H1 (cell line): ENCODE data around the gene ADA. TPM values are rescaled to one million over a fixed set of nuclear protein-coding genes. Genes with fewer than 3 reads are reported as not detected.

ENCODE experiments used
- CTCF ChIA-PET: fragments of 300-600 bp; sonication (Branson Sonifier 250); formaldehyde crosslinking; loops from one replicate; lab custom pipeline; 2021; ENCODE audit not compliant: partially characterized antibody; lab: Charles Lee
- POLR2A ChIA-PET: fragments of 300-600 bp; sonication (Branson Sonifier 250); formaldehyde crosslinking; loops from one replicate; lab custom pipeline; 2021; ENCODE audit warnings: inconsistent platforms; ENCODE audit not compliant: partially characterized antibody; lab: Charles Lee
- DNase-seq, 2 experiments: peaks; one replicate each; pipeline versions ENCODE4 v3.0.0 to v3.0.0-alpha.2; 2010 to 2022; ENCODE audit warnings: low spot score in 2 of 2, low read depth in 1 of 2, mixed read lengths in 1 of 2
- FAIRE-seq: peaks from 2 replicates; lab custom pipeline; 2011; peaks lifted over from hg19 to GRCh38; lab: Jason Lieb, UNC
- H2AFZ ChIP-seq: 2 replicates; pipeline ENCODE4 v1.8.1; 2012; ENCODE audit warnings: low read length, inconsistent platforms
- H2AK5ac ChIP-seq: 2 replicates; pipeline ENCODE4 v1.6.1; 2013; ENCODE audit warnings: low read depth, low read length
- H2BK120ac ChIP-seq: replicated peaks from 2 replicates; pipeline ENCODE3; 2013; ENCODE audit warnings: low read depth, low read length, inconsistent platforms
- H2BK12ac ChIP-seq: 2 replicates; pipeline ENCODE4 v1.6.1; 2013; ENCODE audit warnings: low read depth, low read length
- H2BK15ac ChIP-seq: 2 replicates; pipeline ENCODE4 v1.6.1; 2013; ENCODE audit warnings: low read length
- H2BK20ac ChIP-seq: 2 replicates; pipeline ENCODE4 v1.6.1; 2013; ENCODE audit warnings: low read length
- H2BK5ac ChIP-seq: 2 replicates; pipeline ENCODE4 v1.6.1; 2013; ENCODE audit warnings: low read depth, low read length
- H3K14ac ChIP-seq: 2 replicates; pipeline ENCODE4 v1.6.1; 2013; ENCODE audit warnings: inconsistent platforms; ENCODE audit not compliant: insufficient read length
- H3K18ac ChIP-seq: 2 replicates; pipeline ENCODE4 v1.6.1; 2013; ENCODE audit warnings: low read length; ENCODE audit errors: extremely low read depth
- H3K23ac ChIP-seq: 2 replicates; pipeline ENCODE4 v1.6.1; 2013; ENCODE audit warnings: inconsistent platforms; ENCODE audit not compliant: insufficient read length
- H3K23me2 ChIP-seq: 2 replicates; pipeline ENCODE4 v1.6.1; 2013; ENCODE audit warnings: low read depth, low read length
- H3K27ac ChIP-seq: 2 replicates; pipeline ENCODE4 v1.6.1; 2011; ENCODE audit warnings: low read depth, low read length, inconsistent platforms
- H3K27me3 ChIP-seq, 4 experiments: replicated peaks in 1 of 4; 1 replicate in 1 of 4; 2 replicates in 3 of 4; pipeline versions ENCODE4 v1.6.1 to v1.8.1; 2011 to 2013; ENCODE audit warnings: low read length in 3 of 4, mild to moderate bottlenecking in 3 of 4, inconsistent platforms in 2 of 4, mixed read lengths in 2 of 4, moderate library complexity in 1 of 4; ENCODE audit not compliant: control insufficient read depth in 3 of 4, insufficient read depth in 3 of 4; ENCODE audit errors: extremely low read depth in 1 of 4
- H3K36me3 ChIP-seq, 4 experiments: 2 replicates each; pipeline versions ENCODE4 v1.6.1 to v1.8.1; 2011 to 2013; ENCODE audit warnings: mild to moderate bottlenecking in 4 of 4, low read length in 3 of 4, moderate library complexity in 2 of 4, control low read depth in 1 of 4, inconsistent platforms in 1 of 4; ENCODE audit not compliant: insufficient read depth in 4 of 4, control insufficient read depth in 2 of 4
- H3K4ac ChIP-seq: replicated peaks from 2 replicates; pipeline ENCODE3; 2013; ENCODE audit warnings: low read length, low read depth, mixed read lengths, inconsistent platforms; ENCODE audit not compliant: insufficient read length
- H3K4me1 ChIP-seq, 4 experiments: replicated peaks in 1 of 4; 1 replicate in 1 of 4; 2 replicates in 3 of 4; pipeline versions ENCODE4 v1.6.1 to v1.8.1; 2011 to 2013; ENCODE audit warnings: low read length in 3 of 4, inconsistent platforms in 2 of 4, mixed read lengths in 1 of 4; ENCODE audit not compliant: insufficient read depth in 4 of 4, control insufficient read depth in 3 of 4
- H3K4me2 ChIP-seq, 2 experiments: 2 replicates each; pipeline versions ENCODE4 v1.6.1 to v1.8.1; 2011 to 2013; ENCODE audit warnings: low read depth in 2 of 2, low read length in 2 of 2, control low read depth in 1 of 2, inconsistent platforms in 1 of 2, mild to moderate bottlenecking in 1 of 2; ENCODE audit not compliant: insufficient read depth in 1 of 2
- H3K4me3 ChIP-seq, 4 experiments: fragments of 200-600, 300-600 bp in 1 of 4; sonication (generic), shearing (Covaris generic), sonication (Bioruptor Twin) in 1 of 4; 2 replicates each; pipeline versions ENCODE4 v1.5.1 to v1.8.1; 2011 to 2016; ENCODE audit warnings: low read length in 4 of 4, low read depth in 3 of 4, control low read depth in 2 of 4, inconsistent platforms in 2 of 4, mild to moderate bottlenecking in 2 of 4, mixed read lengths in 1 of 4, moderate library complexity in 1 of 4; ENCODE audit not compliant: insufficient read depth in 2 of 4; ENCODE audit errors: extremely low read depth in 1 of 4
- H3K56ac ChIP-seq: replicated peaks from 2 replicates; pipeline ENCODE3; 2013; ENCODE audit warnings: low read depth, mild to moderate bottlenecking, mixed read lengths, low read length, inconsistent platforms; ENCODE audit not compliant: insufficient read length
- H3K79me1 ChIP-seq: 2 replicates; pipeline ENCODE4 v1.6.1; 2013; ENCODE audit warnings: low read depth, low read length, control low read depth
- H3K79me2 ChIP-seq, 2 experiments: 2 replicates each; pipeline versions ENCODE4 v1.6.1 to v1.8.1; 2012 to 2013; ENCODE audit warnings: low read length in 2 of 2, mild to moderate bottlenecking in 2 of 2, inconsistent platforms in 1 of 2; ENCODE audit not compliant: insufficient read depth in 2 of 2, control insufficient read depth in 1 of 2
- H3K9ac ChIP-seq, 4 experiments: replicated peaks in 1 of 4; 1 replicate in 1 of 4; 2 replicates in 3 of 4; pipeline versions ENCODE4 v1.6.1 to v1.8.1; 2011 to 2013; ENCODE audit warnings: low read depth in 3 of 4, low read length in 3 of 4, control low read depth in 2 of 4, mild to moderate bottlenecking in 2 of 4, moderate library complexity in 2 of 4, inconsistent platforms in 1 of 4; ENCODE audit errors: extremely low read depth in 1 of 4
- H3K9me3 ChIP-seq, 2 experiments: 2 replicates each; pipeline versions ENCODE4 v1.6.1 to v1.8.1; 2012 to 2013; ENCODE audit warnings: mild to moderate bottlenecking in 2 of 2, moderate library complexity in 2 of 2, control low read depth in 1 of 2, inconsistent platforms in 1 of 2, low read depth in 1 of 2, low read length in 1 of 2, mixed read lengths in 1 of 2; ENCODE audit not compliant: insufficient read depth in 2 of 2
- H4K20me1 ChIP-seq, 2 experiments: replicated peaks in 1 of 2; 2 replicates each; pipeline versions ENCODE3 to v1.8.1; 2011 to 2013; ENCODE audit warnings: inconsistent platforms in 2 of 2, low read length in 2 of 2, mild to moderate bottlenecking in 1 of 2; ENCODE audit not compliant: insufficient read depth in 2 of 2, control insufficient read depth in 1 of 2
- H4K5ac ChIP-seq: 2 replicates; pipeline ENCODE4 v1.6.1; 2013; ENCODE audit warnings: low read length, low read depth, mixed read lengths, inconsistent platforms; ENCODE audit not compliant: insufficient read length
- H4K8ac ChIP-seq: 2 replicates; pipeline ENCODE4 v1.8.0; 2013; ENCODE audit warnings: mild to moderate bottlenecking, moderate library complexity, low read length, inconsistent platforms; ENCODE audit not compliant: insufficient read depth; ENCODE audit errors: extremely low read depth
- H4K91ac ChIP-seq: replicated peaks from 2 replicates; pipeline ENCODE3; 2013; ENCODE audit warnings: low read length, mixed read lengths, inconsistent platforms; ENCODE audit not compliant: insufficient read length
- BCL11A ChIP-seq, 2 experiments: IDR thresholded peaks; one replicate each; pipeline ENCODE4 v1.6.1; 2011; ENCODE audit warnings: low read depth in 2 of 2, low read length in 2 of 2, mild to moderate bottlenecking in 2 of 2
- CEBPB ChIP-seq: IDR thresholded peaks from 2 replicates; pipeline ENCODE4 v1.6.1; 2012; ENCODE audit warnings: low read depth, low read length
- CHD1 ChIP-seq: IDR thresholded peaks from 2 replicates; pipeline ENCODE4 v1.6.1; 2012; ENCODE audit warnings: low read depth, low read length, improper control_type of control experiment
- CREB1 ChIP-seq: IDR thresholded peaks from 2 replicates; pipeline ENCODE4 v1.6.1; 2012; ENCODE audit warnings: inconsistent platforms
- KDM4A ChIP-seq: IDR thresholded peaks from one replicate; pipeline ENCODE4 v1.7.1; 2012; ENCODE audit warnings: low read depth, mild to moderate bottlenecking, moderate library complexity, low read length, inconsistent platforms; ENCODE audit not compliant: severe bottlenecking
- MAFK ChIP-seq: IDR thresholded peaks from 2 replicates; pipeline ENCODE4 v1.6.1; 2012; ENCODE audit warnings: low read depth, mild to moderate bottlenecking, improper control_type of control experiment, low read length
- NANOG ChIP-seq: IDR thresholded peaks from 2 replicates; pipeline ENCODE4 v1.6.1; 2011; ENCODE audit warnings: low read length, low read depth, mild to moderate bottlenecking, inconsistent platforms; ENCODE audit not compliant: insufficient read depth, poor library complexity, severe bottlenecking
- RBBP5 ChIP-seq: IDR thresholded peaks from 2 replicates; pipeline ENCODE4 v1.7.1; 2012; ENCODE audit warnings: low read depth, mild to moderate bottlenecking, inconsistent platforms, low read length, moderate library complexity, borderline replicate concordance
- RFX5 ChIP-seq: IDR thresholded peaks from 2 replicates; pipeline ENCODE4 v1.6.1; 2011; ENCODE audit warnings: low read depth, low read length, improper control_type of control experiment, borderline replicate concordance
- SIRT6 ChIP-seq: IDR thresholded peaks from one replicate; pipeline ENCODE4 v1.7.1; 2012; ENCODE audit warnings: low read length, inconsistent platforms
- SIX5 ChIP-seq: IDR thresholded peaks from 2 replicates; pipeline ENCODE4 v1.6.1; 2011; ENCODE audit warnings: mild to moderate bottlenecking, low read depth, low read length
- SP4 ChIP-seq: IDR thresholded peaks from 2 replicates; pipeline ENCODE4 v1.6.1; 2012; ENCODE audit warnings: low read length, inconsistent platforms
- SUZ12 ChIP-seq: fragments of 200-600 bp; sonication (generic); IDR thresholded peaks from 2 replicates; pipeline ENCODE4 v1.6.1; 2012; ENCODE audit warnings: mild to moderate bottlenecking, inconsistent platforms, low read length, moderate library complexity, mixed read lengths
- TCF12 ChIP-seq: IDR thresholded peaks from 2 replicates; pipeline ENCODE4 v1.6.1; 2011; ENCODE audit warnings: low read depth, mild to moderate bottlenecking, low read length
- WGBS, 2 experiments: shearing (Covaris generic) in 1 of 2; methylation state at CpG; one replicate each; pipeline versions ENCODE4 v1.1.6 to v1.1.7; 2013 to 2015; ENCODE audit warnings: low lambda C conversion rate in 2 of 2, mixed read lengths in 2 of 2, inconsistent platforms in 1 of 2, low coverage in 1 of 2, missing lambda C conversion rate in 1 of 2; ENCODE audit not compliant: insufficient replicate concordance in 2 of 2, insufficient coverage in 1 of 2, insufficient read length in 1 of 2; ENCODE audit errors: extremely low coverage in 1 of 2, missing lambda C conversion rate in 1 of 2; 5-methylcytosine and 5-hydroxymethylcytosine counted together
- polyA plus RNA-seq, 7 experiments: library from polyadenylated mRNA; depleted of rRNA in 3 of 7; stranded (reverse) in 5 of 7; unstranded in 2 of 7; fragments of >200 nt in 5 of 7; fragments of 200-250 nt in 2 of 7; gene quantifications; 1 replicate in 5 of 7; 2 replicates in 1 of 7; 4 replicates in 1 of 7; pipeline versions ENCODE4 v1.2.1 to v1.2.3, GENCODE V29; 2011 to 2013; ENCODE audit warnings: missing spikeins in 2 of 7, mixed read lengths in 2 of 7
- total RNA-seq: library from RNA; stranded (reverse); fragmentation: NEBNext Ultra II Directional; extraction: Animal tissue kit (Norgen Biotek cat#: 25700); gene quantifications from 2 replicates; pipeline ENCODE4 v1.2.1, GENCODE V29; 2021

The ADA gene
- total and polyA plus RNA-seq, 2 of the 8 experiments (the other 6 are each of a cell fraction or from before 2014, with no cell fraction given), result 19.9 to 32.8 TPM

DNA sequence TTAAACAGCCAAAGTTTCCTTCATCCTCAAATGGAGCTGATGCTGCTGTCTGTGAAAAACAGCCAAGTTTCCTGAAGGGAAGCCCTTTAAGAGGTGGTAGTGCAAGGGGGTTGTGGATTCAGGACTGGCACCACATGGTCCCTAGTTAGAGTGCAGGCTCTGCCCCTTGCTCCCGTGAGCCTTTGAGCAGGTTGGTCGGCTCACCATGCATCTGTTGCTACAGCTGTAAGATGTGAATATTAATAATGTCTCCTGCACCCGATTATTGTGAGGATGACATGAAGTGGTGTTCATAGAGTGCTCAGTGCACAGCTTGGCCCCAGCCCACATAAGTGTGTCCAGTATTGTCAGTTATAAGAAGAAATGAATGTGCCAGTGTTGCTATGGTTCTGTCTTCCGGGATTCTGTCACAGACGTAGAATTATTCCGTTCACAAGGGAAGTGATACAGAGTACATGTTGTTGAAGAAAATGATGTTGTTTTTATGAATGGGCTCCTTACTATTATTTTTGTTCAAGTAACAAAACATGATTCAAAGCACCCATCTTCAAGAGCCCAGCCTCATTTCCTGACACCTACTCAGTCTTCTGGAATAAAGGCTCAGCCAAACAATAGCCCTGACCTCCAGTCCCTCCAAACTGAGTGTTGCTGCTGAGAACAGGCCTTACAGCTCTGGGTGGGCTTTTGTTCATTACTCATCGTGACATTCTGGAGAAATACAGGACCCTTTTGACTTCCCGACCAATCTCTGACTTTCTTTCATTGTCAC is 72.0 kb downstream of the ADA start:
- H4K8ac ChIP-seq, result no peak overlapping the region
- no peaks in the 10 kb centered on the region for H3K36me3 ChIP-seq
- no peak overlapping the region for H3K18ac ChIP-seq
- no peaks in the 10 kb centered on the region for H3K9me3 ChIP-seq
- ChIA-PET POLR2A (no interaction called here), CTCF (interaction anchor here (1.0 kb wide), 1 partner anchor 10 kb away, joined by 3 read pairs; no protein-coding TSS in a partner anchor)
- no peaks in the 10 kb centered on the region for H3K27me3 ChIP-seq
- H3K27ac ChIP-seq, result no peak overlapping the region
- no peaks in the 10 kb centered on the region for H3K23me2 ChIP-seq
- no peak overlapping the region for H4K5ac ChIP-seq
- no peak overlapping the region for H3K23ac ChIP-seq
- DNase-seq (no peak), FAIRE-seq (no peak)
- H3K14ac ChIP-seq, result no peak overlapping the region
- H3K79me1 ChIP-seq, result peaks cover 2% of the 10 kb centered on the region; the same call in 1 of the 2 replicates
- no peak overlapping the region for H2AFZ ChIP-seq
- no peak overlapping the region; the same call in 1 of the 2 replicates for H2AK5ac ChIP-seq
- H2BK12ac ChIP-seq, result no peak overlapping the region
- no peak overlapping the region for H3K9ac ChIP-seq
- H2BK15ac ChIP-seq, result no peak overlapping the region
- peaks cover 0 to 1% of the 10 kb centered on the region in 2 experiments for H4K20me1 ChIP-seq
- no peak overlapping the region for H3K4me3 ChIP-seq
- H3K79me2 ChIP-seq, result no peaks in the 10 kb centered on the region
- no peak overlapping the region for H3K4me2 ChIP-seq
- H3K4me1 ChIP-seq, result peaks cover 0 to 5% (median 0%) of the 10 kb centered on the region in 4 experiments; a peak in 2 of 7 replicates
- H2BK20ac ChIP-seq, result no peak overlapping the region
- no peak overlapping the region for H3K56ac ChIP-seq
- H4K91ac ChIP-seq, result no peak overlapping the region
- no peak overlapping the region for H2BK5ac ChIP-seq
- no peak overlapping the region for H3K4ac ChIP-seq
- no peak overlapping the region for H2BK120ac ChIP-seq
- 94% methylated on average over 8 of the region's 8 CpGs; no CpG with 5 or more reads in 1 of the 2 experiments for WGBS, 2 experiments
- TF ChIP-seq MAFK (no peak), CEBPB (no peak), CREB1 (no peak), SIRT6 (no peak), TCF12 (no peak), CHD1 (no peak), RBBP5 (no peak), SUZ12 (no peak), RFX5 (no peak), KDM4A (no peak), SP4 (no peak), SIX5 (no peak), NANOG (no peak), BCL11A (IDR thresholded peaks at IDR 0.05; ENCODE audit: low read depth in 2 of 2, low read length in 2 of 2) (no peak)
